Activated CD4-positive, alpha-beta memory T cell treated with anti-CD3 and anti-CD28 coated beads for 36 hours (primary cell): Measurements from ENCODE around the gene PLEKHA6. TPM values are rescaled to one million over a fixed set of nuclear protein-coding genes. Genes with fewer than 3 reads are reported as not detected.

Experiments used
- CTCF ChIA-PET: fragments of 350-600 bp; sonication (Branson Sonifier 250); formaldehyde crosslinking; loops from one replicate; lab custom pipeline; 2021; ENCODE audit warnings: antibody characterized with exemption, inconsistent platforms; lab: Charles Lee
- POLR2A ChIA-PET: fragments of 350-600 bp; sonication (Branson Sonifier 250); formaldehyde crosslinking; loops from one replicate; lab custom pipeline; 2021; ENCODE audit warnings: antibody characterized with exemption; lab: Charles Lee
- DNase-seq: peaks from one replicate; pipeline ENCODE4 v3.0.0-alpha.2; 2020
- H3K27ac Mint-ChIP-seq: one replicate; pipeline ENCODE4 v1.8.0; 2021; ENCODE audit warnings: mixed read lengths
- H3K27me3 Mint-ChIP-seq: one replicate; pipeline ENCODE4 v1.8.0; 2021; ENCODE audit warnings: mixed read lengths
- H3K36me3 Mint-ChIP-seq: one replicate; pipeline ENCODE4 v1.8.0; 2021; ENCODE audit warnings: mixed read lengths
- H3K4me1 Mint-ChIP-seq: one replicate; pipeline ENCODE4 v1.8.0; 2021; ENCODE audit warnings: low read depth, mixed read lengths
- H3K4me3 Mint-ChIP-seq: one replicate; pipeline ENCODE4 v1.8.0; 2021; ENCODE audit warnings: mild to moderate bottlenecking, mixed read lengths
- H3K9me3 Mint-ChIP-seq: one replicate; pipeline ENCODE4 v1.8.0; 2021; ENCODE audit warnings: mixed read lengths
- intact Hi-C: fragments of 100-400 bp; cut with micrococcal nuclease; formaldehyde crosslinking; loops from one replicate; pipeline ENCODE4 v1.15.1; 2023
- total RNA-seq, 2 experiments: library from RNA; stranded (reverse); gene quantifications; one replicate each; pipeline ENCODE4 v1.2.3, GENCODE V29; 2021

The PLEKHA6 gene
- total RNA-seq, 2 experiments from 2014 or later: 0.52 to 0.80 TPM

DNA sequence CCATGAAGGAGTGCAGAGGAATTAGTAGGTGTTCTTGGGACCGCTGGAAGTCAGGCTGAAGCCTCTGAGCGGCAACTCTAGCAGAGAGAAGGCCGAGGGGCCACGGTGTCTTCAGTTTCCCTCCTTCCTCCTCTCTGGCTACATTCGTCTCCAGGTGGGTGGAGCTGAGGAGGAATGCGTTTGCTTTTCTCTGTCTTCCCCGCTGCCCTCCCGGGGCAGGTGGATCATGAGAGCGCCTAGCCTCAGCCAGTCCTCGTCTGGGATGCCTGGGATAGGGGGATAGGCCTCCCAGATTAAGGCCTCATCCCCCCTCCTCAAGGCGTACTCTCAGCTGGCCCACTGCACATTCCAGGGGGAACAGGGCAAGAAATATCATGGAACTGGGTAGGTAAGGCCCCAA, 138.5 kb downstream of the PLEKHA6 start:
- H3K27ac Mint-ChIP-seq: no peak overlapping the region
- no peaks in the 10 kb centered on the region for H3K36me3 Mint-ChIP-seq
- no peak for DNase-seq
- no peaks in the 10 kb centered on the region for H3K4me1 Mint-ChIP-seq
- no peak overlapping the region for H3K4me3 Mint-ChIP-seq
- intact Hi-C loops: no loop called here
- no peaks in the 10 kb centered on the region for H3K27me3 Mint-ChIP-seq
- no peaks in the 10 kb centered on the region for H3K9me3 Mint-ChIP-seq
- POLR2A ChIA-PET: no interaction called here
- CTCF ChIA-PET: no interaction called here

DNA sequence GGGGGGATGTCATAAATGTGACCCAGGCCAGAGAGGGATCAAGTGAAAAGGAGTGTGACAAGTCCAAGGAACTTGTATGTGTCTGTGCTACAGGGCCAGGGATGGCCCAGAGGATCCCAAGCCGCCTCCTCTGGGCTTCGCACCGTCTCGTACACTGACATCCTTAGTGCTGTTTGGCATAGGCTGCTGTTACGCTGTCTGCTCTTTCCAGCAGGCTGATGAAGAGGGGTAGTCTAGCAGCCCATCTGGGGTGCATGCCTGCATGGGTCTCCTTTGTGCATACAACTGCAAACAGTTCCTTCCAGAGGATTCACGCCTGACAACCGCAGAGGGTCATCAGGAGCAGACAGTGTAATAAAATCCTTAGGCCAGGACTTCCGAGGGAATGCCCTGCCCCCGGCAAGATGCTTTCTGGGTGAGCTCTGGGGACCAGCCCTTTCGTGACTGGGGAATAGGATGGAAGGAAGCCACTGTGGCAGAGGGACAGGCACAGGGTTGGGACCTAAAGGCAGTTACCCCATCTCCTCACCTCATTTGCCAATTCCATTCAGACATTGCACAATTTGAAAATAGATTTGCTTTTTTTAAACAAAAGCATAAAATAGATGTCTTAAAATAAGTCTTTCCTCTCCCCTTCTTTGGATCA, 139.6 kb downstream of the PLEKHA6 start:
- no peak for DNase-seq
- Mint-ChIP-seq H3K9me3 (no peaks in the 10 kb centered on the region), H3K27ac (no peak overlapping the region), H3K4me1 (no peaks in the 10 kb centered on the region), H3K27me3 (no peaks in the 10 kb centered on the region), H3K36me3 (no peaks in the 10 kb centered on the region), H3K4me3 (no peak overlapping the region)
- ChIA-PET POLR2A (no interaction called here), CTCF (interaction anchor here (0.8 to 1.1 kb wide), 2 partner anchors 14 to 178 kb away, joined by 3 to 6 read pairs; no protein-coding TSS in a partner anchor)
- intact Hi-C loops: no loop called here

- Mint-ChIP-seq H3K36me3 (no peaks in the 10 kb centered on the region), H3K9me3 (no peaks in the 10 kb centered on the region), H3K4me3 (no peak overlapping the region), H3K4me1 (peaks cover 3% of the 10 kb centered on the region), H3K27me3 (peaks cover 2% of the 10 kb centered on the region), H3K27ac (no peak overlapping the region)
- intact Hi-C loops: no loop called here
- CTCF ChIA-PET: interaction anchor here (1.1 kb wide), 1 partner anchor 12 kb away, joined by 3 read pairs; no protein-coding TSS in a partner anchor
- no peak for DNase-seq
- POLR2A ChIA-PET: no interaction called here
Observed at GRCh38 chr1:204218552-204218951, 141.2 kb downstream of the PLEKHA6 start.

GRCh38 chr1:204217648-204218000, 142.1 kb downstream of the PLEKHA6 start:
- ChIA-PET POLR2A (no interaction called here), CTCF (interaction anchor here (2.4 kb wide), 1 partner anchor 11 kb away, joined by 20 read pairs; no protein-coding TSS in a partner anchor)
- Mint-ChIP-seq H3K27me3 (peaks cover 2% of the 10 kb centered on the region), H3K4me1 (peaks cover 3% of the 10 kb centered on the region), H3K27ac (no peak overlapping the region), H3K36me3 (no peaks in the 10 kb centered on the region), H3K4me3 (no peak overlapping the region), H3K9me3 (no peaks in the 10 kb centered on the region)
- intact Hi-C loops: no loop called here
- DNase-seq: no peak

DNA sequence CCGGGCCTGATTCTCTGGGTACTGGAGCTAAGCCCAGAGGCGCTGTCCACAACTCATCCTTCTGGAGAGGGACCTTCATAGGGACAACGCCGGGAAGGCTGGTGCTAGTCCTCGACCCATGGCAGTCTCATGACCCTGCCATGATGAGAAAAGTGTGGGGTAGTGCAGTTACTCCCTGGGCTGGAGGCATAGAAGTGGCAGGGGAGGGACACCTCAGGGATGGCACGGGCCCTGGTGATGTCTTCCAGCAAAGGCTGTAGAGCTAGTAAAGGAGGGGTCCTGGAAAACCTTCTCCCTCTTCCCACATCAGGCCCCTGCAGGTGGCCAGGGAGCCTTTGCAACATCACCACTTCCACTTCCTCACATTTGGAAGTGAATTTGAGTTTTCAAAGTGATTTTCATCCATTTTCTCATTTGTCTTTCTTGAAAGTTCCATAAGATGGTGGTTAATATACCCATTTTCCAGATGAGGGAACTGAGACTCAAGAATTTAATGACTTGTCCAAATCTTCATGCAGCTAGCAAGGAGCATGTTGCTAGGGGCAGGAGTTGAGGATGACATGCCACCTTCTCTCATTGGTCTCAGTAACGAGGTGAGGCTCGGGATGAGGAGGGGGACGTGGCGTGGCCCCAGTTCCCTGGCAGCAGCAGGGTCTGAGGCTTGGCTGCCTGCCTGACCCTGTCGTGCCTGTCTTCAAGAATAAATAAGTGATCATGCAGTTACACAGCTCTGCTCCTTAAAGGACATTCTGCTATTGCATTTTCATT, 142.7 kb downstream of the PLEKHA6 start:
- no peak for DNase-seq
- CTCF ChIA-PET: interaction anchor here (1.3 to 2.4 kb wide), 2 partner anchors 11 to 50 kb away, joined by 3 to 20 read pairs; no protein-coding TSS in a partner anchor

GRCh38 chr1:204216236-204216635, 143.5 kb downstream of the PLEKHA6 start:
- H3K36me3 Mint-ChIP-seq: no peaks in the 10 kb centered on the region
- ChIA-PET CTCF (interaction anchor here (1.1 to 2.4 kb wide), 3 partner anchors 10 to 147 kb away, joined by 3 to 20 read pairs (median 5); no protein-coding TSS in a partner anchor), POLR2A (no interaction called here)
- H3K27ac Mint-ChIP-seq: no peak overlapping the region
- peaks cover 2% of the 10 kb centered on the region for H3K27me3 Mint-ChIP-seq
- DNase-seq: no peak
- peaks cover 3% of the 10 kb centered on the region for H3K4me1 Mint-ChIP-seq
- no peak overlapping the region for H3K4me3 Mint-ChIP-seq
- H3K9me3 Mint-ChIP-seq: no peaks in the 10 kb centered on the region
- intact Hi-C loops: no loop called here

More for the DNA sequence above, 142.7 kb downstream of the PLEKHA6 start:
- no peak overlapping the region for H3K27ac Mint-ChIP-seq
- no peak overlapping the region for H3K4me3 Mint-ChIP-seq
- intact Hi-C loops: no loop called here
- H3K4me1 Mint-ChIP-seq: peaks cover 3% of the 10 kb centered on the region
- POLR2A ChIA-PET: no interaction called here
- no peaks in the 10 kb centered on the region for H3K9me3 Mint-ChIP-seq
- no peaks in the 10 kb centered on the region for H3K36me3 Mint-ChIP-seq
- H3K27me3 Mint-ChIP-seq: peaks cover 2% of the 10 kb centered on the region

DNA sequence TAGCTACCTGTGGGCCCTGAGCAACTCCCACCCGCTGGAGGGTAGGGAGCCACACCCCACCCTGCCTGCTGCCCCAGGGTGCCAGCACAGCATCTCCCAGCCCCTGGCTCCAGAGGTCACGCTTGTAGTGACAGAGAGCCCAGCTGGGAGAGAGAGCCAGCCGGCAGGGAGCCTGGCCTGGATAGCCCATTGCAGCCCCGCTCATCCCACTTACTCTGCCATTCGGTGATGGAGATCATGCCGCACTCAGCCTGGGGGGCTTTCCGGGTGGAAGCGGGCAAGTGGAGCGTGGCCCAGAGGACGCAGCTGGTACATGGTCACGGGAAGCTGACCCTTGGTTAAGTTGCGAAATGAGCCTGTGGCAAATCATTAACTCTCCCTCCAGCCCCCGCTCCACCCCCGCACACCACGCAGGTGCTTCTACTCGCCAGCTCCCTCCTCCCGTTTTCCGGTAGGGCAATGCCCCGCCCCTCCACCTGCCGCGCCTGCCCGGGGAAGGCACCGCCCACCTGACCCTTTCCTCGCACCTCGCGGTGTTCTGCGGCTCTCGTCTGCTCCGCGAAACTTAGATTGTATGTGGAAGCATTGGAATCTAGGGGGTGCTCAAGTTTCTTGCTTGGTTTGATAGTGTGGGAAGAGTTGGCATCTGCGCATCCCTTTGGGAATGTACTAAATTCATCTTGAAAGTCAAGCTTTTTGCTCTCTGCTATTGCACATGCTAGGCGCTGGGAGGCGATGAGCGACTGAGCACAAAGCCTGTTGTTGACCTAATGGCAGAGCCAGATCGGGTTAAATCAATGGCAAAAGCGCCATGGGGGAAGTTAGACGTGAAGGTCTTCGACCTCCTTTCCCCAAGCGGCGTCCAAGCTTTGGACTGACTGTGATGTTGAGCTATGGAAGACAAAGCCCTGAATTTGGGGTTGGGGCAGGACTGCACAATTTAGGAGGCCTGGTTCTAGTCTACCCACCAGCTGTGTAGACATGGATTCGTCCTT, 145.8 kb downstream of the PLEKHA6 start, which contains the start of gene GOLT1A:
GOLT1A (minus strand) TSS at position 321 of the 995 bp plus-strand sequence; CDS start at position 239, 82 bp downstream.
- ChIA-PET CTCF (interaction anchor here (1.0 to 1.8 kb wide), 11 partner anchors 45 to 184 kb away, joined by 3 to 20 read pairs (median 4); partner anchors contain the start of gene ETNK2), POLR2A (no interaction called here)
- H3K27me3 Mint-ChIP-seq: peaks cover 4% of the 10 kb centered on the region
- no peaks in the 10 kb centered on the region for H3K9me3 Mint-ChIP-seq
- H3K4me3 Mint-ChIP-seq: peak within 1 kb of the TSS; percentile 40
- intact Hi-C loops: loop anchor here (5.0 kb wide), 1 partner anchor 288 kb away; no protein-coding TSS in a partner anchor
- peak; percentile 68 for DNase-seq
- peaks cover 3% of the 10 kb centered on the region for H3K4me1 Mint-ChIP-seq
- H3K36me3 Mint-ChIP-seq: no peaks in the 10 kb centered on the region
- no peak within 1 kb of the TSS for H3K27ac Mint-ChIP-seq

DNA sequence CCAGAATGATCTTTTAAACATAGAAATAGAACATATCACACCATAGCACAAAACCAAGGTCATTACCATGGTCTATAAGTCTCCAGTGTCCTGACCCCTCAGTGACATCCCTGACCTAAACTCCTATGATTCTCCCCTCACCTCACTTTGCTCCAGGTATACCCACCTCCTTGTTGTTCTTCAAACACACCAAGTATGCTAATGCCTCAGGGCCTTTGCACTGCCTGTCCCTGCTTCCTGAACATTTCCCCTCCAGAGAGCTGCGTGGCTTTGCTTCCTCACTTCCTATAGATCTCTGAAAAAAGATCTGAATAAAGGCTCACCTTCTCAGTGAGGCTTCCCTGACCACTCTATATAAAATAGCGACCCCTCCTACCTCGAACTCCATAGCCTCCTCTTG, 147.0 kb downstream of the PLEKHA6 start:
- Mint-ChIP-seq H3K36me3 (no peaks in the 10 kb centered on the region), H3K4me1 (peaks cover 3% of the 10 kb centered on the region), H3K27ac (no peak overlapping the region), H3K4me3 (no peak overlapping the region), H3K9me3 (no peaks in the 10 kb centered on the region), H3K27me3 (peaks cover 5% of the 10 kb centered on the region)
- ChIA-PET POLR2A (no interaction called here), CTCF (no interaction called here)
- no peak for DNase-seq
- intact Hi-C loops: loop anchor here (5.0 kb wide), 1 partner anchor 290 kb away; no protein-coding TSS in a partner anchor

GRCh38 chr1:204211046-204211445, 148.7 kb downstream of the PLEKHA6 start:
- Mint-ChIP-seq H3K4me3 (no peak overlapping the region), H3K36me3 (no peaks in the 10 kb centered on the region), H3K27ac (no peak overlapping the region), H3K27me3 (peaks cover 17% of the 10 kb centered on the region), H3K9me3 (no peaks in the 10 kb centered on the region), H3K4me1 (peaks cover 8% of the 10 kb centered on the region)
- intact Hi-C loops: loop anchor here (5.0 kb wide), 1 partner anchor 291 kb away; no protein-coding TSS in a partner anchor
- CTCF ChIA-PET: interaction anchor here (1.1 to 2.7 kb wide), 3 partner anchors 48 to 152 kb away, joined by 3 to 13 read pairs (median 10); no protein-coding TSS in a partner anchor
- no peak for DNase-seq
- POLR2A ChIA-PET: no interaction called here

- H3K36me3 Mint-ChIP-seq: no peaks in the 10 kb centered on the region
- POLR2A ChIA-PET: no interaction called here
- DNase-seq: peak; percentile 81
- intact Hi-C loops: loop anchor here (1.0 to 5.0 kb wide), 3 partner anchors 45 to 345 kb away; partner anchors contain the start of gene SNRPE
- peaks cover 32% of the 10 kb centered on the region for H3K27me3 Mint-ChIP-seq
- H3K4me1 Mint-ChIP-seq: peaks cover 5% of the 10 kb centered on the region
- no peaks in the 10 kb centered on the region for H3K9me3 Mint-ChIP-seq
- no peak overlapping the region for H3K4me3 Mint-ChIP-seq
- CTCF ChIA-PET: interaction anchor here (0.6 to 3.3 kb wide), 40 partner anchors 9 to 1393 kb away, joined by 3 to 70 read pairs (median 4); partner anchors contain the start of genes ETNK2, KISS1 and REN
- H3K27ac Mint-ChIP-seq: no peak overlapping the region
Observed at GRCh38 chr1:204207136-204207616, 152.6 kb downstream of the PLEKHA6 start.

- ChIA-PET CTCF (interaction anchor here (0.7 to 3.3 kb wide), 25 partner anchors 8 to 347 kb away, joined by 3 to 70 read pairs (median 4); partner anchors contain the start of gene REN), POLR2A (no interaction called here)
- H3K9me3 Mint-ChIP-seq: no peaks in the 10 kb centered on the region
- H3K27me3 Mint-ChIP-seq: peaks cover 32% of the 10 kb centered on the region
- H3K4me3 Mint-ChIP-seq: no peak overlapping the region
- no peak for DNase-seq
- H3K4me1 Mint-ChIP-seq: peaks cover 5% of the 10 kb centered on the region
- no peak overlapping the region for H3K27ac Mint-ChIP-seq
- H3K36me3 Mint-ChIP-seq: no peaks in the 10 kb centered on the region
- intact Hi-C loops: loop anchor here (2.0 to 5.0 kb wide), 2 partner anchors 157 to 344 kb away; partner anchors contain the start of gene SNRPE
Observed at GRCh38 chr1:204206121-204206520, 153.6 kb downstream of the PLEKHA6 start.
